WTC11 (cell line): ENCODE data around the gene USP21.

Experiments used
- CDX4 ChIP-seq: fragments of 250-450 bp; sonication (Bioruptor Pico); IDR thresholded peaks from 2 replicates; pipeline ENCODE4 v1.9.0; 2021; ENCODE audit warnings: moderate library complexity, mild to moderate bottlenecking, inconsistent platforms, borderline replicate concordance
- CTCF ChIP-seq: fragments of 200-600 bp; IDR thresholded peaks from 2 replicates; pipeline ENCODE4 v1.8.0; 2022; ENCODE audit warnings: antibody characterized with exemption
- ESRRA ChIP-seq: sonication (generic); formaldehyde crosslinking; IDR thresholded peaks from 2 replicates; pipeline ENCODE4 v1.8.1; 2022; ENCODE audit warnings: mild to moderate bottlenecking, missing genetic modification reagents, borderline replicate concordance
- NR1H2 ChIP-seq: sonication (generic); formaldehyde crosslinking; IDR thresholded peaks from 2 replicates; pipeline ENCODE4 v1.9.0; 2021; ENCODE audit warnings: mild to moderate bottlenecking, moderate library complexity, missing genetic modification reagents
- ZNF512 ChIP-seq: sonication (generic); formaldehyde crosslinking; IDR thresholded peaks from 2 replicates; pipeline ENCODE4 v1.8.1; 2022; ENCODE audit warnings: missing genetic modification reagents, borderline replicate concordance
- TF ChIP-seq, protein P1 (sequence below): sonication (generic); formaldehyde crosslinking; conservative IDR thresholded peaks from 2 replicates; pipeline ENCODE4 v1.8.1; 2022; ENCODE audit warnings: mild to moderate bottlenecking, missing genetic modification reagents
- TF ChIP-seq, protein P2 (sequence below): fragments of 250-450 bp; sonication (Bioruptor Pico); IDR thresholded peaks from 2 replicates; pipeline ENCODE4 v1.9.0; 2021; ENCODE audit warnings: mild to moderate bottlenecking
- TF ChIP-seq, protein P3 (sequence below): sonication (generic); formaldehyde crosslinking; IDR thresholded peaks from 2 replicates; pipeline ENCODE4 v1.8.1; 2023; ENCODE audit warnings: mild to moderate bottlenecking, missing genetic modification reagents, moderate library complexity

- no peak for TF ChIP-seq CTCF
- peak; percentile 77; the same call in 1 of the 2 replicates for TF ChIP-seq ESRRA (CRISPR knock-in tag)
- TF ChIP-seq, protein P1, sequence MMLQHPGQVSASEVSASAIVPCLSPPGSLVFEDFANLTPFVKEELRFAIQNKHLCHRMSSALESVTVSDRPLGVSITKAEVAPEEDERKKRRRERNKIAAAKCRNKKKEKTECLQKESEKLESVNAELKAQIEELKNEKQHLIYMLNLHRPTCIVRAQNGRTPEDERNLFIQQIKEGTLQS (CRISPR knock-in tag), result no peak
- TF ChIP-seq CDX4 (CRISPR knock-in tag), result no peak
- no peak for TF ChIP-seq NR1H2 (CRISPR knock-in tag)
- TF ChIP-seq, protein P2, sequence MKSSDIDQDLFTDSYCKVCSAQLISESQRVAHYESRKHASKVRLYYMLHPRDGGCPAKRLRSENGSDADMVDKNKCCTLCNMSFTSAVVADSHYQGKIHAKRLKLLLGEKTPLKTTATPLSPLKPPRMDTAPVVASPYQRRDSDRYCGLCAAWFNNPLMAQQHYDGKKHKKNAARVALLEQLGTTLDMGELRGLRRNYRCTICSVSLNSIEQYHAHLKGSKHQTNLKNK (CRISPR knock-in tag), result no peak
- TF ChIP-seq, protein P3, sequence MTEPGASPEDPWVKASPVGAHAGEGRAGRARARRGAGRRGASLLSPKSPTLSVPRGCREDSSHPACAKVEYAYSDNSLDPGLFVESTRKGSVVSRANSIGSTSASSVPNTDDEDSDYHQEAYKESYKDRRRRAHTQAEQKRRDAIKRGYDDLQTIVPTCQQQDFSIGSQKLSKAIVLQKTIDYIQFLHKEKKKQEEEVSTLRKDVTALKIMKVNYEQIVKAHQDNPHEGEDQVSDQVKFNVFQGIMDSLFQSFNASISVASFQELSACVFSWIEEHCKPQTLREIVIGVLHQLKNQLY (CRISPR knock-in tag), result no peak
- no peak for TF ChIP-seq ZNF512 (CRISPR knock-in tag)
Observed at GRCh38 chr1:161201836-161202712, 42.8 kb downstream of the USP21 start, which contains the start of gene NDUFS2.
